COLO829 (cell line): ENCODE measurements around the gene RABGGTB.
"Not testable (repeated sequence)": the region's sequence is repeated elsewhere in the genome, so short reads cannot be mapped to it uniquely, and the experiment has no call there.

Source experiments
- DNase-seq: peaks from one replicate; pipeline ENCODE4 v3.0.0; 2012; ENCODE audit warnings: low spot score

The RABGGTB gene

GRCh38 chr1:75796376-75797272 lies 10.6 kb downstream of the RABGGTB start, which contains the start of gene MSH4:
TSS of gene MSH4 (plus strand) at chr1:75796882. CDS start at chr1:75796986, 104 bp downstream.
- no peak for DNase-seq

DNA sequence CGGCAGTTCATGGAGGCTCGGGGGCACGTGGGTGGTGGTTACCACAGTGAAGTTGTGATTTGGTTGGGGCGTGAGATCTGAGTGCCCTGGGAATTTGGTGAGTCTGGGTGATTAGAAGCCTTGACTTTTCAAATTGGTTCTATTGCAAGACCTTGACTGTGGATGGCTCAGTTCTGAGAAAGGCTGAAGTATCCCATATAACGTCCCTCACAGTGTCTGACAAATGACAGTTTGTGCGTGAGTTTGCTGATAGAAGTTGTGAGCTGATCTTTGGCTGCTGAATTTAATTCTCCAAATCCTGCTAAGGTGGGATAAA lies 11.2 kb downstream of the RABGGTB start:
- DNase-seq = no peak

- DNase-seq = no peak
Measured at GRCh38 chr1:75797606-75798216, 11.7 kb downstream of the RABGGTB start.

DNA sequence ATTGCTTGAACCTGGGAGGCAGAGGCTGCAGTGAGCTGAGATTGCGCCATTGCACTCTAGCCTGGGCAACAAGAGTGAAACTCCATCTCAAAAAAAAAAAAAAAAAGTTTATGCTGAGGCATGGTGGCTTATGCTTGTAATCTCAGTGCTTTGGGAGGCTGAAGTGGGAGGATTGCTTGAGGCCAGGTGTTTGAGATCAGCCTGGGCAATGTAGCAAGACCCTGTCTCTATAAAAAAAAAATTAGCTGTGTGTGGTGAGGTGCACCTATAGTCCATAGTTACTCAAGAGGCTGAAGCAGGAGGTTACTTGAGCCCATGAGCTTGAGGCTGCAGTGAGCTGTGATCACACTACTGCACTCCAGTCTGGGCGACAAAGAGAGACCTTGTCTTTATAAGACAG lies 15.4 kb downstream of the RABGGTB start:
- DNase-seq = not testable (repeated sequence)

GRCh38 chr1:75808921-75809320 lies 22.9 kb downstream of the RABGGTB start:
- DNase-seq = no peak

GRCh38 chr1:75810113-75810512 lies 24.1 kb downstream of the RABGGTB start:
- DNase-seq = not testable (repeated sequence)

- no peak for DNase-seq
Measured at GRCh38 chr1:75811211-75811981, 25.3 kb downstream of the RABGGTB start.

GRCh38 chr1:75812065-75812464 lies 26.0 kb downstream of the RABGGTB start:
- no peak for DNase-seq

- DNase-seq = not testable (repeated sequence)
Measured at GRCh38 chr1:75823596-75823995, 37.5 kb downstream of the RABGGTB start.

- peak; percentile 17 for DNase-seq
Measured at GRCh38 chr1:75836528-75837100, 50.6 kb downstream of the RABGGTB start.

- no peak for DNase-seq
Measured at GRCh38 chr1:75838079-75838478, 52.0 kb downstream of the RABGGTB start.

DNA sequence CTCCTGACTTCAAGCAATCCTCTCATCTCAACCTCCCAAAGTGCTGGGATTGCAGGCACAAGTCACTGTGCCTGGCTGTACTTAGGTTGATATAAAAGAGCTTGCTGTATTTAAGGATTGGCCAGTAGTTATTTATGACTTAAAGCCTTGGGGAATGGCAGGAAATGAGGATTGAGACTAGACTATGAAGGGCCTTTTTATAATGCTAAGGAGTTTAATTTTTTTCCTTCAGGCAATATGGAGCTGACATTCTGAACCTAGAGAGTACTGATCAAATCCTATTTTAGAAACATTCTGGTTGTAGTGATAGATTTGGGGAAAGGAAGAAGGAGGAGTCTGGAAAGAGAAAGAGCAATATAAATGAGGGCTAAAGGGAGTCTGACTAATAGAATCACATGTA lies 55.4 kb downstream of the RABGGTB start:
- DNase-seq = peak; percentile 64
